Lung microvascular endothelial cell (primary cell): ENCODE results near the gene LRP1-AS. TPM values are rescaled to one million over a fixed set of nuclear protein-coding genes. Genes with fewer than 3 reads are reported as not detected.

Source experiments
- DNase-seq, 2 donors: peaks; one replicate each; pipeline versions ENCODE4 v3.0.0 to v3.0.0-alpha.2; 2010; ENCODE audit warnings: low read depth in 2 of 2
- total RNA-seq: library from RNA; depleted of rRNA; stranded (reverse); fragments of >200 nt; gene quantifications from 2 replicates; pipeline ENCODE4 v1.2.1, GENCODE V29; 2014

LRP1-AS gene
- total RNA-seq, 1 donor from 2014 or later: not detected

- DNase-seq: no peak
Observed at GRCh38 chr12:57142121-57142520, 5.3 kb downstream of the LRP1-AS start.

GRCh38 chr12:57141249-57141648 is 6.2 kb downstream of the LRP1-AS start:
- no peak for DNase-seq

GRCh38 chr12:57139796-57140649 is 7.4 kb downstream of the LRP1-AS start:
- DNase-seq: no peak

GRCh38 chr12:57138526-57139272 is 8.7 kb downstream of the LRP1-AS start:
- DNase-seq: no peak

- DNase-seq: no peak
Observed at GRCh38 chr12:57135527-57136326, 11.7 kb downstream of the LRP1-AS start.

- no peak for DNase-seq
Observed at GRCh38 chr12:57134949-57135348, 12.5 kb downstream of the LRP1-AS start.

- no peak for DNase-seq
Observed at GRCh38 chr12:57133916-57134315, 13.5 kb downstream of the LRP1-AS start.

- DNase-seq: no peak
Observed at GRCh38 chr12:57133013-57133569, 14.3 kb downstream of the LRP1-AS start.

GRCh38 chr12:57131896-57132744 is 15.3 kb downstream of the LRP1-AS start:
- DNase-seq: peak; percentile 29 to 33

- no peak for DNase-seq
Observed at GRCh38 chr12:57130941-57131340, 16.5 kb downstream of the LRP1-AS start.

GRCh38 chr12:57129889-57130288 is 17.5 kb downstream of the LRP1-AS start:
- DNase-seq: no peak

GRCh38 chr12:57129321-57129842 is 18.0 kb downstream of the LRP1-AS start:
- no peak for DNase-seq

GRCh38 chr12:57128519-57129247 is 18.7 kb downstream of the LRP1-AS start:
- no peak for DNase-seq

GRCh38 chr12:57127726-57128518 is 19.5 kb downstream of the LRP1-AS start, which contains the start of gene LRP1:
LRP1 (plus strand) TSS chr12:57128483; CDS start chr12:57128965, 482 bp downstream.
- DNase-seq: peak; percentile 52 to 70

- peak; percentile 33 to 38 for DNase-seq
Observed at GRCh38 chr12:57127101-57127725, 20.2 kb downstream of the LRP1-AS start.

GRCh38 chr12:57126561-57126960 is 20.9 kb downstream of the LRP1-AS start:
- DNase-seq: no peak

- no peak for DNase-seq
Observed at GRCh38 chr12:57126061-57126460, 21.4 kb downstream of the LRP1-AS start.

- DNase-seq: peak; percentile 74 to 78
Observed at GRCh38 chr12:57124261-57124877, 23.1 kb downstream of the LRP1-AS start.
